Measurements from ENCODE around the gene CDH2. TPM values are rescaled to one million over a fixed set of nuclear protein-coding genes. Genes with fewer than 3 reads are reported as not detected.

CDH2 gene
- total RNA-seq, result 100 to 1,000 TPM in 1 of 2 donors, under 1 TPM in 1; 0.41 to 125 TPM

- no peak for DNase-seq (ENCODE audit: low spot score)
- Histone ChIP-seq H3K36me3 (no peaks in the 10 kb centered on the region), H3K4me3 (peak within 1 kb of the TSS; percentile 34 to 40), H3K4me1 (replicated peaks) (no peaks in the 10 kb centered on the region), H3K27ac (no peak within 1 kb of the TSS), H3K27me3 (replicated peaks; ENCODE audit: insufficient read depth) (peaks cover 18% of the 10 kb centered on the region), H3K9me3 (no peaks in the 10 kb centered on the region)
- TF ChIP-seq POLR2AphosphoS5 (IDR thresholded peaks at IDR 0.05) (no peak), POLR2A (IDR thresholded peaks at IDR 0.05) (no peak), CTCF (IDR thresholded peaks at IDR 0.05) (no peak)
- intact Hi-C loops (cut with DNase I), result loop anchor here (10.0 kb wide), 1 partner anchor 162 kb away; no protein-coding TSS in a partner anchor
- under 1% methylated on average over 79 of the region's 105 CpGs for WGBS
Observed at GRCh38 chr18:28176948-28177827, at the start of gene CDH2. Gene CDH2 (minus strand): TSS chr18:28177130. CDS start chr18:28177022, 108 bp downstream.

DNA sequence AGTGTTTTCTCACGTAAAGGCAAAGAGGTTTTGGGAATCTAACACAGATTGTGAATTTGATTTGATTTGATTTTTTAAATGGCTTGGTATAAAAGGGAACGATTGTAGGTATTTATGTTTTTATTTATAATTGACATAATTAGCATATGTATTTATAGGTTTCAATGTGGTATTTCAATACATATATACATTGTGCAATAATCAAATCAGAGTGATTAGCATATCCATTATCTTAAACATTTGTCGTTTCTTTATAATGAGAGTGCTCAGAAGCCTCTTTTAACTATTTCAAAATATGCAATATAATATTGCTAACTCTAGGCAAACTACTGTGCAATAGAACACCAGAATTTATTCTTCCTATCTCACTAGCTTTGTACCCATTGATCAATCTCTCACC is 35.1 kb upstream of the CDH2 start:
- no peaks in the 10 kb centered on the region for H3K4me1 ChIP-seq (replicated peaks)
- H3K36me3 ChIP-seq, result no peaks in the 10 kb centered on the region
- DNase-seq (ENCODE audit: low spot score), result no peak
- intact Hi-C loops (cut with DNase I), result no loop called here
- WGBS, result 81% methylated on average over 3 of the region's 3 CpGs
- H3K9me3 ChIP-seq, result no peaks in the 10 kb centered on the region
- no peak overlapping the region for H3K4me3 ChIP-seq
- H3K27me3 ChIP-seq (replicated peaks; ENCODE audit: insufficient read depth), result no peaks in the 10 kb centered on the region
- no peak for TF ChIP-seq POLR2AphosphoS5 (IDR thresholded peaks at IDR 0.05)
- TF ChIP-seq CTCF (IDR thresholded peaks at IDR 0.05), result no peak
- no peak for TF ChIP-seq POLR2A (IDR thresholded peaks at IDR 0.05)
- H3K27ac ChIP-seq, result no peak overlapping the region

- H3K27ac ChIP-seq, result no peak overlapping the region
- TF ChIP-seq CTCF (IDR thresholded peaks at IDR 0.05), result no peak
- no peak for TF ChIP-seq POLR2AphosphoS5 (IDR thresholded peaks at IDR 0.05)
- TF ChIP-seq POLR2A (IDR thresholded peaks at IDR 0.05), result no peak
- no peaks in the 10 kb centered on the region for H3K4me1 ChIP-seq (replicated peaks)
- H3K36me3 ChIP-seq, result no peaks in the 10 kb centered on the region
- H3K9me3 ChIP-seq, result no peaks in the 10 kb centered on the region
- DNase-seq (ENCODE audit: low spot score), result no peak
- intact Hi-C loops (cut with DNase I), result no loop called here
- WGBS, result 50% methylated on average over 11 of the region's 11 CpGs
- no peak overlapping the region for H3K4me3 ChIP-seq
- H3K27me3 ChIP-seq (replicated peaks; ENCODE audit: insufficient read depth), result no peaks in the 10 kb centered on the region
Observed at GRCh38 chr18:28208712-28209265, 31.9 kb upstream of the CDH2 start.

- Histone ChIP-seq H3K27me3 (replicated peaks; ENCODE audit: insufficient read depth) (no peaks in the 10 kb centered on the region), H3K27ac (no peak overlapping the region), H3K9me3 (no peaks in the 10 kb centered on the region), H3K4me3 (no peak overlapping the region), H3K4me1 (replicated peaks) (no peaks in the 10 kb centered on the region), H3K36me3 (no peaks in the 10 kb centered on the region)
- DNase-seq (ENCODE audit: low spot score), result no peak
- 87% methylated on average over 1 of the region's 1 CpG for WGBS
- TF ChIP-seq CTCF (IDR thresholded peaks at IDR 0.05), result no peak
- no peak for TF ChIP-seq POLR2AphosphoS5 (IDR thresholded peaks at IDR 0.05)
- TF ChIP-seq POLR2A (IDR thresholded peaks at IDR 0.05), result no peak
- intact Hi-C loops (cut with DNase I), result no loop called here
Observed at GRCh38 chr18:28208268-28208667, 31.3 kb upstream of the CDH2 start.

Measured in prostate gland (tissue), 2 donors.